HG02840 (cell line): Measurements from ENCODE around the gene SPNS1.
A peak's percentile ranks its signal among the peaks of the same experiment; 100 is the strongest.
"Not testable (repeated sequence)": the region's sequence is repeated elsewhere in the genome, so short reads cannot be mapped to it uniquely, and the experiment has no call there.

Experiments
- ATAC-seq: cut with Tn5 transposase; IDR thresholded peaks from one replicate; pipeline ENCODE4 v1.9.1; 2021; ENCODE audit warnings: mild to moderate bottlenecking, moderate library complexity, moderate number of reproducible peaks; ENCODE audit not compliant: unreplicated experiment, low FRiP score

The SPNS1 gene

GRCh38 chr16:28974437-28975157 lies at the start of gene SPNS1:
Gene SPNS1, plus strand, starts transcription at chr16:28974778. Its CDS starts 374 bp downstream, at chr16:28975152.
- peak; percentile 83 for ATAC-seq

- peak; percentile 29 for ATAC-seq
Measured at GRCh38 chr16:28925386-28926228, 49.0 kb upstream of the SPNS1 start.

- not testable (repeated sequence) for ATAC-seq
Measured at GRCh38 chr16:28926284-28926683, 48.3 kb upstream of the SPNS1 start.

GRCh38 chr16:28927815-28928214 lies 46.8 kb upstream of the SPNS1 start:
- no peak for ATAC-seq

GRCh38 chr16:28930203-28930602 lies 44.4 kb upstream of the SPNS1 start:
- no peak for ATAC-seq

GRCh38 chr16:28930652-28931051 lies 43.9 kb upstream of the SPNS1 start:
- no peak for ATAC-seq

- ATAC-seq, result no peak
Measured at GRCh38 chr16:28931801-28932225, 42.8 kb upstream of the SPNS1 start, which contains the start of gene CD19. Gene CD19, plus strand, starts transcription at chr16:28931971. Its CDS starts 30 bp downstream, at chr16:28932001.

- ATAC-seq, result no peak
Measured at GRCh38 chr16:28932339-28933141, 42.0 kb upstream of the SPNS1 start.

GRCh38 chr16:28933171-28933570 lies 41.4 kb upstream of the SPNS1 start:
- ATAC-seq, result no peak

GRCh38 chr16:28935346-28935745 lies 39.2 kb upstream of the SPNS1 start:
- ATAC-seq, result no peak

GRCh38 chr16:28935924-28936783 lies 38.4 kb upstream of the SPNS1 start:
- ATAC-seq, result peak; percentile 56

- no peak for ATAC-seq
Measured at GRCh38 chr16:28936784-28937155, 37.8 kb upstream of the SPNS1 start.

- ATAC-seq, result no peak
Measured at GRCh38 chr16:28937222-28937876, 37.2 kb upstream of the SPNS1 start.

- no peak for ATAC-seq
Measured at GRCh38 chr16:28938721-28939120, 35.9 kb upstream of the SPNS1 start.

- not testable (repeated sequence) for ATAC-seq
Measured at GRCh38 chr16:28939825-28940224, 34.8 kb upstream of the SPNS1 start.

GRCh38 chr16:28943281-28943680 lies 31.3 kb upstream of the SPNS1 start:
- no peak for ATAC-seq

- ATAC-seq, result no peak
Measured at GRCh38 chr16:28946681-28947080, 27.9 kb upstream of the SPNS1 start.

GRCh38 chr16:28950648-28951409 lies 23.7 kb upstream of the SPNS1 start, which contains the start of gene NFATC2IP:
Gene NFATC2IP, plus strand, starts transcription at chr16:28950937. Its CDS starts 75 bp downstream, at chr16:28951012.
- ATAC-seq, result peak; percentile 93
